ENCODE measurements around the gene LAP3.

Gene LAP3

GRCh38 chr4:17546678-17547077 is 30.3 kb upstream of the LAP3 start:
- no peak overlapping the region for H3K27ac ChIP-seq
- TF ChIP-seq, protein P1, sequence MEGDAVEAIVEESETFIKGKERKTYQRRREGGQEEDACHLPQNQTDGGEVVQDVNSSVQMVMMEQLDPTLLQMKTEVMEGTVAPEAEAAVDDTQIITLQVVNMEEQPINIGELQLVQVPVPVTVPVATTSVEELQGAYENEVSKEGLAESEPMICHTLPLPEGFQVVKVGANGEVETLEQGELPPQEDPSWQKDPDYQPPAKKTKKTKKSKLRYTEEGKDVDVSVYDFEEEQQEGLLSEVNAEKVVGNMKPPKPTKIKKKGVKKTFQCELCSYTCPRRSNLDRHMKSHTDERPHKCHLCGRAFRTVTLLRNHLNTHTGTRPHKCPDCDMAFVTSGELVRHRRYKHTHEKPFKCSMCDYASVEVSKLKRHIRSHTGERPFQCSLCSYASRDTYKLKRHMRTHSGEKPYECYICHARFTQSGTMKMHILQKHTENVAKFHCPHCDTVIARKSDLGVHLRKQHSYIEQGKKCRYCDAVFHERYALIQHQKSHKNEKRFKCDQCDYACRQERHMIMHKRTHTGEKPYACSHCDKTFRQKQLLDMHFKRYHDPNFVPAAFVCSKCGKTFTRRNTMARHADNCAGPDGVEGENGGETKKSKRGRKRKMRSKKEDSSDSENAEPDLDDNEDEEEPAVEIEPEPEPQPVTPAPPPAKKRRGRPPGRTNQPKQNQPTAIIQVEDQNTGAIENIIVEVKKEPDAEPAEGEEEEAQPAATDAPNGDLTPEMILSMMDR (IDR thresholded peaks at IDR 0.05; ENCODE audit: low read depth, low read length), result no peak
- no peak for DNase-seq
- H3K36me3 ChIP-seq, result no peaks in the 10 kb centered on the region
- no peaks in the 10 kb centered on the region for H3K27me3 ChIP-seq (ENCODE audit: insufficient read depth, low read depth, severe bottlenecking)
- H3K4me3 ChIP-seq (ENCODE audit: low read depth, low read length), result no peak overlapping the region
- no peaks in the 10 kb centered on the region for H3K9me3 ChIP-seq (ENCODE audit: severe bottlenecking)

DNA sequence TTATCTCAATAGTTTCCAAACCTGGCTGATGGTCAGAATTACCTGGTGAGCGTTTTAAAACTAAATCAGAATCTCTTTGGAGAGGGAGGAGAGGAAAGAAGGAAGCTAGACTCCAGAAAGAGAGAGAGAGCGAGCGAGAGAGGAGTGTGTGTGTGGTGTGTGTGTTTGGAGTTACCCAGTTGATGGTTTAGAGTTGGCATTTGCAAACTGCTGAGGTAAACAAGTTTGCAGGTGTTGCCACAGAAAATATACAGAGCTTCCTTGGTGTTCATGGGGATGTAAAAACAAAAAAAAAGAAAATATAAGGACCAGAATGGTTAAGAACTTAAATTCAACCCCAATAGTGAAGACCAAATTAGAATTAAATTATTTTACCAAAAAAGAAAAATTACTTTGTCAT is 26.4 kb upstream of the LAP3 start:
- no peak overlapping the region for H3K4me3 ChIP-seq (ENCODE audit: low read depth, low read length)
- TF ChIP-seq, protein P1 (IDR thresholded peaks at IDR 0.05; ENCODE audit: low read depth, low read length), result no peak
- DNase-seq, result no peak
- H3K27ac ChIP-seq, result no peak overlapping the region
- H3K9me3 ChIP-seq (ENCODE audit: severe bottlenecking), result no peaks in the 10 kb centered on the region
- no peaks in the 10 kb centered on the region for H3K36me3 ChIP-seq
- no peaks in the 10 kb centered on the region for H3K27me3 ChIP-seq (ENCODE audit: insufficient read depth, low read depth, severe bottlenecking)

GRCh38 chr4:17552427-17552826 is 24.6 kb upstream of the LAP3 start:
- Histone ChIP-seq H3K27ac (no peak overlapping the region), H3K36me3 (no peaks in the 10 kb centered on the region), H3K4me3 (ENCODE audit: low read depth, low read length) (no peak overlapping the region), H3K27me3 (ENCODE audit: insufficient read depth, low read depth, severe bottlenecking) (no peaks in the 10 kb centered on the region), H3K9me3 (ENCODE audit: severe bottlenecking) (no peaks in the 10 kb centered on the region)
- no peak for DNase-seq
- TF ChIP-seq, protein P1 (IDR thresholded peaks at IDR 0.05; ENCODE audit: low read depth, low read length), result no peak

DNA sequence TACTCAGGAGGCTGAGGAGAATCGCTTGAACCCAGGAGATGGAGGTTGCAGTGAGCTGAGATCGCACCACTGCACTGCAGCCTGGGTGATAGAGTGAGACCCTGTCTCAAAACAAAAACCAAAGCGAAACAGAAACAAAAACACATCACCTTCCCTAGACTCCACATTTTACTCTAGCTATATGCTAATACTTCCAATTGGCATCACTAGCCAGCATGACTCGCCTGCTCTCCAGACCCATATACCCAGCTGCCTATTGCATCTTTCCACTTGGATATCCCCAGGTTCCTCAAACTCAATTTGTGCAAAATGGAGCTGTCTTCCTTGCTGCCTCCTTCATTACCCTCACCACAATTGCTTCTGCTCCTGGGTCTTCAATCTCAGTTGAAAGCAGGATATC is 22.4 kb upstream of the LAP3 start:
- H3K27ac ChIP-seq, result no peak overlapping the region
- no peak overlapping the region for H3K4me3 ChIP-seq (ENCODE audit: low read depth, low read length)
- no peaks in the 10 kb centered on the region for H3K36me3 ChIP-seq
- TF ChIP-seq, protein P1 (IDR thresholded peaks at IDR 0.05; ENCODE audit: low read depth, low read length), result no peak
- H3K27me3 ChIP-seq (ENCODE audit: insufficient read depth, low read depth, severe bottlenecking), result no peaks in the 10 kb centered on the region
- DNase-seq, result no peak
- H3K9me3 ChIP-seq (ENCODE audit: severe bottlenecking), result no peaks in the 10 kb centered on the region

GRCh38 chr4:17556498-17556897 is 20.5 kb upstream of the LAP3 start:
- Histone ChIP-seq H3K36me3 (no peaks in the 10 kb centered on the region), H3K4me3 (ENCODE audit: low read depth, low read length) (no peak overlapping the region), H3K9me3 (ENCODE audit: severe bottlenecking) (no peaks in the 10 kb centered on the region), H3K27me3 (ENCODE audit: insufficient read depth, low read depth, severe bottlenecking) (no peaks in the 10 kb centered on the region), H3K27ac (no peak overlapping the region)
- DNase-seq, result no peak
- TF ChIP-seq, protein P1 (IDR thresholded peaks at IDR 0.05; ENCODE audit: low read depth, low read length), result no peak

GRCh38 chr4:17557880-17558279 is 19.1 kb upstream of the LAP3 start:
- H3K36me3 ChIP-seq, result no peaks in the 10 kb centered on the region
- H3K4me3 ChIP-seq (ENCODE audit: low read depth, low read length), result no peak overlapping the region

More at GRCh38 chr4:17557880-17558279, 19.1 kb upstream of the LAP3 start:
- Histone ChIP-seq H3K27me3 (ENCODE audit: insufficient read depth, low read depth, severe bottlenecking) (no peaks in the 10 kb centered on the region), H3K9me3 (ENCODE audit: severe bottlenecking) (no peaks in the 10 kb centered on the region), H3K27ac (no peak overlapping the region)
- TF ChIP-seq, protein P1 (IDR thresholded peaks at IDR 0.05; ENCODE audit: low read depth, low read length), result no peak
- no peak for DNase-seq

Measured in WERI-Rb-1 (cell line).